Measurements from ENCODE around the gene RAD51B.

- no peak for TF ChIP-seq CTCF (conservative IDR thresholded peaks at IDR 0.05 in 1 of 2, IDR thresholded peaks at IDR 0.05 in 1 of 2; ENCODE audit: low read depth in 1 of 2, low read length in 2 of 2)
- TF ChIP-seq EZH2 (IDR thresholded peaks at IDR 0.05; ENCODE audit: low read length, missing control alignments): no peak
Observed at GRCh38 chr14:68516342-68516741, 696.8 kb downstream of the RAD51B start.
